ENCODE data around the gene ANK3. TPM values are rescaled to one million over a fixed set of nuclear protein-coding genes. Genes with fewer than 3 reads are reported as not detected.

ANK3 gene
- total and polyA plus RNA-seq, 2 experiments from 2014 or later = 46.5 to 85.2 TPM

DNA sequence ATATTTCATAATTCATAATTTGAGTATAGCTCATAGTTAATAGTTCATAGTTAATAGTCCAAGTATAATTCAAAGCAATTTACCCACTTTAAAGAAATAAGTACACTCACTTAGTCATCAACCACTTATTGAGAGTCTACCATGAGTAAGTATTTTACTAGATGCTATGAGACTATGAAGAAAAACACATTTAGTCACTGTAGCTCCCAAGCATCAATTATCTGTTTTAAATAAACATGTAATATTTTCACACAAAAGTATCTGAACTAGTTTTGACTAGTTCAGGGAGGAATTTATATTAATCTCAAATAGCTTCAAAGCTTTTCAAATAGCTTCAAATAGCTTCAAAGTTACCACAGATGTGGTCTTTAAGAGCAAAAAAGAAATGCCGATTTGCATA is 119.2 kb downstream of the ANK3 start:
- Histone ChIP-seq H3K79me2 (replicated peaks; ENCODE audit: insufficient read depth) (no peaks in the 10 kb centered on the region), H4K20me1 (replicated peaks; ENCODE audit: insufficient read depth) (no peaks in the 10 kb centered on the region), H3F3A (replicated peaks; ENCODE audit: low read depth) (no peaks in the 10 kb centered on the region), H3K4me2 (no peak overlapping the region), H3K9me2 (ENCODE audit: insufficient read depth) (no peaks in the 10 kb centered on the region), H3K27ac (ENCODE audit: low read depth) (no peak overlapping the region), H3K4me3 (no peak overlapping the region), H2AFZ (no peak overlapping the region), H3K27me3 (ENCODE audit: insufficient read depth) (no peaks in the 10 kb centered on the region), H3K36me3 (ENCODE audit: insufficient read depth) (no peaks in the 10 kb centered on the region), H3K4me1 (ENCODE audit: insufficient read depth) (no peaks in the 10 kb centered on the region)
- Mint-ChIP-seq H3K27me3 (ENCODE audit: insufficient read depth, low read depth, poor library complexity) (no peaks in the 10 kb centered on the region), H3K36me3 (ENCODE audit: low read depth) (no peaks in the 10 kb centered on the region), H3K9me3 (no peaks in the 10 kb centered on the region; the same call in 2 of the 3 replicates), H3K4me1 (no peaks in the 10 kb centered on the region), H3K27ac (no peak overlapping the region), H3K4me3 (no peak overlapping the region)
- DNase-seq (ENCODE audit: low spot score) (no peak), ATAC-seq (no peak)
- TF ChIP-seq, protein P1, sequence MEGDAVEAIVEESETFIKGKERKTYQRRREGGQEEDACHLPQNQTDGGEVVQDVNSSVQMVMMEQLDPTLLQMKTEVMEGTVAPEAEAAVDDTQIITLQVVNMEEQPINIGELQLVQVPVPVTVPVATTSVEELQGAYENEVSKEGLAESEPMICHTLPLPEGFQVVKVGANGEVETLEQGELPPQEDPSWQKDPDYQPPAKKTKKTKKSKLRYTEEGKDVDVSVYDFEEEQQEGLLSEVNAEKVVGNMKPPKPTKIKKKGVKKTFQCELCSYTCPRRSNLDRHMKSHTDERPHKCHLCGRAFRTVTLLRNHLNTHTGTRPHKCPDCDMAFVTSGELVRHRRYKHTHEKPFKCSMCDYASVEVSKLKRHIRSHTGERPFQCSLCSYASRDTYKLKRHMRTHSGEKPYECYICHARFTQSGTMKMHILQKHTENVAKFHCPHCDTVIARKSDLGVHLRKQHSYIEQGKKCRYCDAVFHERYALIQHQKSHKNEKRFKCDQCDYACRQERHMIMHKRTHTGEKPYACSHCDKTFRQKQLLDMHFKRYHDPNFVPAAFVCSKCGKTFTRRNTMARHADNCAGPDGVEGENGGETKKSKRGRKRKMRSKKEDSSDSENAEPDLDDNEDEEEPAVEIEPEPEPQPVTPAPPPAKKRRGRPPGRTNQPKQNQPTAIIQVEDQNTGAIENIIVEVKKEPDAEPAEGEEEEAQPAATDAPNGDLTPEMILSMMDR (conservative IDR thresholded peaks at IDR 0.05; ENCODE audit: low read depth in 2 of 2) = no peak
- TF ChIP-seq EZH2 (IDR thresholded peaks at IDR 0.05; ENCODE audit: low read depth, unreplicated experiment) = no peak
- TF ChIP-seq STAT1 (IDR thresholded peaks at IDR 0.05; ENCODE audit: unreplicated experiment) = no peak
- TF ChIP-seq, protein P2, sequence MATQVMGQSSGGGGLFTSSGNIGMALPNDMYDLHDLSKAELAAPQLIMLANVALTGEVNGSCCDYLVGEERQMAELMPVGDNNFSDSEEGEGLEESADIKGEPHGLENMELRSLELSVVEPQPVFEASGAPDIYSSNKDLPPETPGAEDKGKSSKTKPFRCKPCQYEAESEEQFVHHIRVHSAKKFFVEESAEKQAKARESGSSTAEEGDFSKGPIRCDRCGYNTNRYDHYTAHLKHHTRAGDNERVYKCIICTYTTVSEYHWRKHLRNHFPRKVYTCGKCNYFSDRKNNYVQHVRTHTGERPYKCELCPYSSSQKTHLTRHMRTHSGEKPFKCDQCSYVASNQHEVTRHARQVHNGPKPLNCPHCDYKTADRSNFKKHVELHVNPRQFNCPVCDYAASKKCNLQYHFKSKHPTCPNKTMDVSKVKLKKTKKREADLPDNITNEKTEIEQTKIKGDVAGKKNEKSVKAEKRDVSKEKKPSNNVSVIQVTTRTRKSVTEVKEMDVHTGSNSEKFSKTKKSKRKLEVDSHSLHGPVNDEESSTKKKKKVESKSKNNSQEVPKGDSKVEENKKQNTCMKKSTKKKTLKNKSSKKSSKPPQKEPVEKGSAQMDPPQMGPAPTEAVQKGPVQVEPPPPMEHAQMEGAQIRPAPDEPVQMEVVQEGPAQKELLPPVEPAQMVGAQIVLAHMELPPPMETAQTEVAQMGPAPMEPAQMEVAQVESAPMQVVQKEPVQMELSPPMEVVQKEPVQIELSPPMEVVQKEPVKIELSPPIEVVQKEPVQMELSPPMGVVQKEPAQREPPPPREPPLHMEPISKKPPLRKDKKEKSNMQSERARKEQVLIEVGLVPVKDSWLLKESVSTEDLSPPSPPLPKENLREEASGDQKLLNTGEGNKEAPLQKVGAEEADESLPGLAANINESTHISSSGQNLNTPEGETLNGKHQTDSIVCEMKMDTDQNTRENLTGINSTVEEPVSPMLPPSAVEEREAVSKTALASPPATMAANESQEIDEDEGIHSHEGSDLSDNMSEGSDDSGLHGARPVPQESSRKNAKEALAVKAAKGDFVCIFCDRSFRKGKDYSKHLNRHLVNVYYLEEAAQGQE (IDR thresholded peaks at IDR 0.05; ENCODE audit: unreplicated experiment) = no peak
- TF ChIP-seq POLR2AphosphoS5 (IDR thresholded peaks at IDR 0.05; ENCODE audit: low read depth) = no peak
- TF ChIP-seq, protein P3, sequence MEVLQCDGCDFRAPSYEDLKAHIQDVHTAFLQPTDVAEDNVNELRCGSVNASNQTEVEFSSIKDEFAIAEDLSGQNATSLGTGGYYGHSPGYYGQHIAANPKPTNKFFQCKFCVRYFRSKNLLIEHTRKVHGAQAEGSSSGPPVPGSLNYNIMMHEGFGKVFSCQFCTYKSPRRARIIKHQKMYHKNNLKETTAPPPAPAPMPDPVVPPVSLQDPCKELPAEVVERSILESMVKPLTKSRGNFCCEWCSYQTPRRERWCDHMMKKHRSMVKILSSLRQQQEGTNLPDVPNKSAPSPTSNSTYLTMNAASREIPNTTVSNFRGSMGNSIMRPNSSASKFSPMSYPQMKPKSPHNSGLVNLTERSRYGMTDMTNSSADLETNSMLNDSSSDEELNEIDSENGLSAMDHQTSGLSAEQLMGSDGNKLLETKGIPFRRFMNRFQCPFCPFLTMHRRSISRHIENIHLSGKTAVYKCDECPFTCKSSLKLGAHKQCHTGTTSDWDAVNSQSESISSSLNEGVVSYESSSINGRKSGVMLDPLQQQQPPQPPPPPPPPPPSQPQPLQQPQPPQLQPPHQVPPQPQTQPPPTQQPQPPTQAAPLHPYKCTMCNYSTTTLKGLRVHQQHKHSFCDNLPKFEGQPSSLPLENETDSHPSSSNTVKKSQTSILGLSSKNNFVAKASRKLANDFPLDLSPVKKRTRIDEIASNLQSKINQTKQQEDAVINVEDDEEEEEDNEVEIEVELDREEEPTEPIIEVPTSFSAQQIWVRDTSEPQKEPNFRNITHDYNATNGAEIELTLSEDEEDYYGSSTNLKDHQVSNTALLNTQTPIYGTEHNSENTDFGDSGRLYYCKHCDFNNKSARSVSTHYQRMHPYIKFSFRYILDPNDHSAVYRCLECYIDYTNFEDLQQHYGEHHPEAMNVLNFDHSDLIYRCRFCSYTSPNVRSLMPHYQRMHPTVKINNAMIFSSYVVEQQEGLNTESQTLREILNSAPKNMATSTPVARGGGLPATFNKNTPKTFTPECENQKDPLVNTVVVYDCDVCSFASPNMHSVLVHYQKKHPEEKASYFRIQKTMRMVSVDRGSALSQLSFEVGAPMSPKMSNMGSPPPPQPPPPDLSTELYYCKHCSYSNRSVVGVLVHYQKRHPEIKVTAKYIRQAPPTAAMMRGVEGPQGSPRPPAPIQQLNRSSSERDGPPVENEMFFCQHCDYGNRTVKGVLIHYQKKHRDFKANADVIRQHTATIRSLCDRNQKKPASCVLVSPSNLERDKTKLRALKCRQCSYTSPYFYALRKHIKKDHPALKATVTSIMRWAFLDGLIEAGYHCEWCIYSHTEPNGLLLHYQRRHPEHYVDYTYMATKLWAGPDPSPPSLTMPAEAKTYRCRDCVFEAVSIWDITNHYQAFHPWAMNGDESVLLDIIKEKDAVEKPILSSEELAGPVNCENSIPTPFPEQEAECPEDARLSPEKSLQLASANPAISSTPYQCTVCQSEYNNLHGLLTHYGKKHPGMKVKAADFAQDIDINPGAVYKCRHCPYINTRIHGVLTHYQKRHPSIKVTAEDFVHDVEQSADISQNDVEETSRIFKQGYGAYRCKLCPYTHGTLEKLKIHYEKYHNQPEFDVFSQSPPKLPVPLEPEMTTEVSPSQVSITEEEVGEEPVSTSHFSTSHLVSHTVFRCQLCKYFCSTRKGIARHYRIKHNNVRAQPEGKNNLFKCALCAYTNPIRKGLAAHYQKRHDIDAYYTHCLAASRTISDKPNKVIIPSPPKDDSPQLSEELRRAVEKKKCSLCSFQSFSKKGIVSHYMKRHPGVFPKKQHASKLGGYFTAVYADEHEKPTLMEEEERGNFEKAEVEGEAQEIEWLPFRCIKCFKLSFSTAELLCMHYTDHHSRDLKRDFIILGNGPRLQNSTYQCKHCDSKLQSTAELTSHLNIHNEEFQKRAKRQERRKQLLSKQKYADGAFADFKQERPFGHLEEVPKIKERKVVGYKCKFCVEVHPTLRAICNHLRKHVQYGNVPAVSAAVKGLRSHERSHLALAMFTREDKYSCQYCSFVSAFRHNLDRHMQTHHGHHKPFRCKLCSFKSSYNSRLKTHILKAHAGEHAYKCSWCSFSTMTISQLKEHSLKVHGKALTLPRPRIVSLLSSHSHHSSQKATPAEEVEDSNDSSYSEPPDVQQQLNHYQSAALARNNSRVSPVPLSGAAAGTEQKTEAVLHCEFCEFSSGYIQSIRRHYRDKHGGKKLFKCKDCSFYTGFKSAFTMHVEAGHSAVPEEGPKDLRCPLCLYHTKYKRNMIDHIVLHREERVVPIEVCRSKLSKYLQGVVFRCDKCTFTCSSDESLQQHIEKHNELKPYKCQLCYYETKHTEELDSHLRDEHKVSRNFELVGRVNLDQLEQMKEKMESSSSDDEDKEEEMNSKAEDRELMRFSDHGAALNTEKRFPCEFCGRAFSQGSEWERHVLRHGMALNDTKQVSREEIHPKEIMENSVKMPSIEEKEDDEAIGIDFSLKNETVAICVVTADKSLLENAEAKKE (CRISPR knock-in tag; IDR thresholded peaks at IDR 0.05) = no peak

Measured in GM23338 (cell line).